ENCODE measurements around the gene LRRC37A3. TPM values are rescaled to one million over a fixed set of nuclear protein-coding genes. Genes with fewer than 3 reads are reported as not detected.
A peak's percentile ranks its signal among the peaks of the same experiment; 100 is the strongest.
"Not testable (repeated sequence)": the region's sequence is repeated elsewhere in the genome, so short reads cannot be mapped to it uniquely, and the experiment has no call there.

LRRC37A3 gene
- total RNA-seq, 4 donors from 2014 or later = 3.9 to 24.3 (median 5.9) TPM

GRCh38 chr17:64938925-64939474, 19.7 kb upstream of the LRRC37A3 start:
- no peak for DNase-seq (ENCODE audit: low spot score in 2 of 2)
- Histone ChIP-seq H3K4me3 (no peak overlapping the region), H3K9me3 (no peaks in the 10 kb centered on the region), H3K36me3 (no peaks in the 10 kb centered on the region), H3K4me1 (peaks cover 4% of the 10 kb centered on the region), H3K27ac (no peak overlapping the region), H3K27me3 (no peaks in the 10 kb centered on the region)
- WGBS = 63% methylated on average over 9 of the region's 11 CpGs
- TF ChIP-seq, protein P1, sequence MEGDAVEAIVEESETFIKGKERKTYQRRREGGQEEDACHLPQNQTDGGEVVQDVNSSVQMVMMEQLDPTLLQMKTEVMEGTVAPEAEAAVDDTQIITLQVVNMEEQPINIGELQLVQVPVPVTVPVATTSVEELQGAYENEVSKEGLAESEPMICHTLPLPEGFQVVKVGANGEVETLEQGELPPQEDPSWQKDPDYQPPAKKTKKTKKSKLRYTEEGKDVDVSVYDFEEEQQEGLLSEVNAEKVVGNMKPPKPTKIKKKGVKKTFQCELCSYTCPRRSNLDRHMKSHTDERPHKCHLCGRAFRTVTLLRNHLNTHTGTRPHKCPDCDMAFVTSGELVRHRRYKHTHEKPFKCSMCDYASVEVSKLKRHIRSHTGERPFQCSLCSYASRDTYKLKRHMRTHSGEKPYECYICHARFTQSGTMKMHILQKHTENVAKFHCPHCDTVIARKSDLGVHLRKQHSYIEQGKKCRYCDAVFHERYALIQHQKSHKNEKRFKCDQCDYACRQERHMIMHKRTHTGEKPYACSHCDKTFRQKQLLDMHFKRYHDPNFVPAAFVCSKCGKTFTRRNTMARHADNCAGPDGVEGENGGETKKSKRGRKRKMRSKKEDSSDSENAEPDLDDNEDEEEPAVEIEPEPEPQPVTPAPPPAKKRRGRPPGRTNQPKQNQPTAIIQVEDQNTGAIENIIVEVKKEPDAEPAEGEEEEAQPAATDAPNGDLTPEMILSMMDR (IDR thresholded peaks at IDR 0.05) = peak in 1 of 2 donors; percentile 30
- TF ChIP-seq POLR2AphosphoS5 (IDR thresholded peaks at IDR 0.05) = no peak
- no peak for TF ChIP-seq POLR2A (IDR thresholded peaks at IDR 0.05)
- no peak for TF ChIP-seq EP300 (IDR thresholded peaks at IDR 0.05)

GRCh38 chr17:64938290-64938689, 19.0 kb upstream of the LRRC37A3 start:
- no peaks in the 10 kb centered on the region for H3K27me3 ChIP-seq
- H3K4me3 ChIP-seq = no peak overlapping the region
- no peak for TF ChIP-seq POLR2AphosphoS5 (IDR thresholded peaks at IDR 0.05)
- TF ChIP-seq, protein P1 (IDR thresholded peaks at IDR 0.05) = no peak
- TF ChIP-seq EP300 (IDR thresholded peaks at IDR 0.05) = no peak
- TF ChIP-seq POLR2A (IDR thresholded peaks at IDR 0.05) = no peak
- no peaks in the 10 kb centered on the region for H3K9me3 ChIP-seq
- H3K36me3 ChIP-seq = no peaks in the 10 kb centered on the region
- peaks cover 4% of the 10 kb centered on the region for H3K4me1 ChIP-seq
- no peak for DNase-seq (ENCODE audit: low spot score in 2 of 2)
- H3K27ac ChIP-seq = no peak overlapping the region

GRCh38 chr17:64936117-64936516, 16.8 kb upstream of the LRRC37A3 start:
- no peak for TF ChIP-seq POLR2AphosphoS5 (IDR thresholded peaks at IDR 0.05)
- no peak for TF ChIP-seq EP300 (IDR thresholded peaks at IDR 0.05)
- TF ChIP-seq, protein P1 (IDR thresholded peaks at IDR 0.05) = no peak
- Histone ChIP-seq H3K36me3 (no peaks in the 10 kb centered on the region), H3K27ac (no peak overlapping the region), H3K4me1 (peaks cover 4% of the 10 kb centered on the region), H3K9me3 (no peaks in the 10 kb centered on the region), H3K4me3 (no peak overlapping the region), H3K27me3 (no peaks in the 10 kb centered on the region)
- WGBS = 94% methylated on average over 9 of the region's 10 CpGs
- DNase-seq (ENCODE audit: low spot score in 2 of 2) = no peak

DNA sequence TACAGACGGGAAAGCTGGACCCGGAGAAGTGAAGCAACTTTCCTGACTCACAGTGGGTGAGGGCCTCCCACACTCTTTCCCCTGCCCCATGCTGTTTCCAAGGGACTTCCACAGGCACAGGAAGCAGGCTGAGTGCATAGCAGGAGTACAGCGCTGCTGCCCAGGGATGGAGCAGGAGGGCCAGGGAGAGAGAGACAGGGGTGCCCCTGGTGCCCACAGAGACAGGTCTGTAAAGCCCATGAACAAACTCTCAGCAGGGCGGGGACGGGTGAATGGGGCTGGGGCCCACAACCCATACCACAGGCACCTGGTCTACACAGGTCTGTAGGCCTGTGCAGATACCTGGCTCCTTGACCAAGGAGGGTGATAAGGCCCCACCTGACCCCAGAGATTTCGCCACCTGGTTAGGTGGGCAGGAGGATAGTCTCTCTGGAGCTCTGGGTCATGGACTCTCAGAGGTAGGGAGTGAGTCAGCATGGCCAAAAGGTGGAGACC, 15.1 kb upstream of the LRRC37A3 start:
- not testable (repeated sequence) for H3K4me1 ChIP-seq; H3K27ac ChIP-seq; H3K27me3 ChIP-seq; DNase-seq (ENCODE audit: low spot score in 2 of 2); H3K4me3 ChIP-seq; H3K9me3 ChIP-seq; H3K36me3 ChIP-seq
- WGBS = 95% methylated on average over 3 of the region's 6 CpGs

DNA sequence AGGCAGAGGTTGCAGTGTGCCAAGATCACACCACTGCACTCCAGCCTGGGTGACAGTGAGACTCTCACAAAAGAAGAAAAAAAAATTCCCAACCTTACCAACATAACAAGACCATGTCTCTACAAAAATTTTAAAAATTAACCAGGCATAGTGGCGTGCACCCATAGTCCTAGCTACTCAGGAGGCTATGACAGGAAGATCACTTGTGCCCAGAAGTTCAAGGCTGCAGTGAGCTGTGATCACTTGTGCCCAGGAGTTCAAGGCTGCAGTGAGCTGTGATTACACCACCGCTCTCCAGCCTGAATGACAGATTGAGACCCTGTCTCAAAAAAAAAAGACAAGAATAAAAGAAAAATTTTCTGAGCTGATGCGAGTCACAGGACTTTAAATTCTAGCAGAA, 13.6 kb upstream of the LRRC37A3 start:
- not testable (repeated sequence) for H3K4me3 ChIP-seq; H3K27ac ChIP-seq; H3K4me1 ChIP-seq; H3K9me3 ChIP-seq; H3K27me3 ChIP-seq; H3K36me3 ChIP-seq; DNase-seq (ENCODE audit: low spot score in 2 of 2)
- WGBS = 84% methylated on average over 3 of the region's 3 CpGs

- H3K4me1 ChIP-seq; H3K27me3 ChIP-seq; H3K9me3 ChIP-seq; H3K4me3 ChIP-seq; H3K36me3 ChIP-seq; DNase-seq (ENCODE audit: low spot score in 2 of 2); H3K27ac ChIP-seq: not testable (repeated sequence)
- 78% methylated on average over 7 of the region's 7 CpGs for whole genome bisulfite sequencing
Observed at GRCh38 chr17:64930374-64930773, 11.1 kb upstream of the LRRC37A3 start.

- H3K4me1 ChIP-seq; H3K36me3 ChIP-seq; H3K9me3 ChIP-seq; H3K4me3 ChIP-seq; H3K27me3 ChIP-seq; DNase-seq (ENCODE audit: low spot score in 2 of 2); H3K27ac ChIP-seq: not testable (repeated sequence)
- WGBS = 85% methylated on average over 6 of the region's 6 CpGs
Observed at GRCh38 chr17:64929419-64930209, 10.3 kb upstream of the LRRC37A3 start.

DNA sequence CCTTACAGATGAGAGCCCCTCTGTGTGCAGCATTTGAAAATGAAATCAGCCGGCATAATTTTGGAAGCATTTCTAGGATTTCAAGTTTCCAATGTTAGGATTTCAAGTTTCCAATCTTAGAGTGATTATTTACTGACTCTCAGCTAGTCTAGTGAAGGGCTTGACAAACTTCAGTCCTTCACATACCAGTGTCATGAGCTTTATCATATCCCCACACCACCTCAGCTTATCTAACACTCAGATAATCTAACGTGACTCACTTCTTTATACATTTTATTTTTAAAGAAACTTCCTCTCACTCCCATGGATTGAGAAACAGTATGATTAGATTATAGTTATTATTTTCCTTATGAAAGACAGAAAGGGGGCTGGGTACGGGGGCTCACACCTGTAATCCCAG, 9.4 kb upstream of the LRRC37A3 start:
- H3K36me3 ChIP-seq; H3K27ac ChIP-seq; H3K9me3 ChIP-seq; DNase-seq (ENCODE audit: low spot score in 2 of 2); H3K4me3 ChIP-seq; H3K27me3 ChIP-seq; H3K4me1 ChIP-seq: not testable (repeated sequence)
- 89% methylated on average over 3 of the region's 3 CpGs for WGBS

Data from suprapubic skin (tissue), 4 donors.